Activated CD8-positive, alpha-beta memory T cell treated with anti-CD3 and anti-CD28 coated beads for 1 hour (primary cell): ENCODE measurements around the gene CCDC86.

Source experiments
- DNase-seq, 2 donors: peaks; one replicate each; pipeline ENCODE4 v3.0.0-alpha.2; 2020; ENCODE audit warnings: low read depth in 1 of 2; ENCODE audit errors: extremely low read depth in 1 of 2

CCDC86 gene

GRCh38 chr11:60852117-60852981, 10.4 kb downstream of the CCDC86 start:
- DNase-seq, result no peak

GRCh38 chr11:60852982-60853950, 11.4 kb downstream of the CCDC86 start:
- DNase-seq, result no peak

- no peak for DNase-seq
Measured at GRCh38 chr11:60854140-60854846, 12.4 kb downstream of the CCDC86 start.

- DNase-seq, result no peak
Measured at GRCh38 chr11:60854847-60855725, 13.2 kb downstream of the CCDC86 start.

GRCh38 chr11:60855726-60856633, 14.1 kb downstream of the CCDC86 start, which contains the start of gene PTGDR2:
Gene PTGDR2 (minus strand): TSS chr11:60855950. CDS start chr11:60853722, 2,228 bp downstream.
- DNase-seq, result no peak

- DNase-seq, result no peak
Measured at GRCh38 chr11:60857378-60858232, 15.7 kb downstream of the CCDC86 start.

GRCh38 chr11:60858236-60858635, 16.3 kb downstream of the CCDC86 start:
- no peak for DNase-seq

- DNase-seq, result no peak
Measured at GRCh38 chr11:60858731-60859464, 17.0 kb downstream of the CCDC86 start.

DNA sequence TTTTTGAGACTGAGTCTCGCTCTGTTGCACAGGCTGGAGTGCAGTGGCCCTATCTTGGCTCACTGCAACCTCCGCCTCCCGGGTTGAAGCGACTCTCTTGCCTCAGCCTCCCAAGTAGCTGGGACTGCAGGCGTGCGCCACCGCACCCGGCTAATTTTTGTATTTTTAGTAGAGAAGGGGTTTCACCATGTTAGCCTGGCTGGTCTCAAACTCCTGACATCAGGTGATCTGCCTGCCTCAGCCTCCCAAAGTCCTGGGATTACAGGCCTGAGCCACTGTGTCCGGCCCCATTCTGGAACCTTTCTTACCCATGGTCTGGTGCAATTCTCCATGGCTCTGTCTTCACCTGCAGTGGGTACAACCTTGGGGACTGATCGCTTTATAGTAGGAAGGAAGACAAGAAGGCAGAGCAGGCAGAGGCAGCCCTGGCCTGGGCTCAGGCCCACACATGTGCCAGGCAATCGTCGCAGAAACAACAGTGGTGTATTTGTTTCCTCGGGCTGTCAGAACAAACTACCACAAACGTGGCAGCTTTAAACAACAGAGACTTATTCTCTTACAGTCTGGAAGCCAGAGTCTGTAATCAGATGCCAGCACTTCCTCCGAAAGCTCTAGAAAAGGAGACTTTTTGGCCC, 17.8 kb downstream of the CCDC86 start:
- DNase-seq, result no peak

DNA sequence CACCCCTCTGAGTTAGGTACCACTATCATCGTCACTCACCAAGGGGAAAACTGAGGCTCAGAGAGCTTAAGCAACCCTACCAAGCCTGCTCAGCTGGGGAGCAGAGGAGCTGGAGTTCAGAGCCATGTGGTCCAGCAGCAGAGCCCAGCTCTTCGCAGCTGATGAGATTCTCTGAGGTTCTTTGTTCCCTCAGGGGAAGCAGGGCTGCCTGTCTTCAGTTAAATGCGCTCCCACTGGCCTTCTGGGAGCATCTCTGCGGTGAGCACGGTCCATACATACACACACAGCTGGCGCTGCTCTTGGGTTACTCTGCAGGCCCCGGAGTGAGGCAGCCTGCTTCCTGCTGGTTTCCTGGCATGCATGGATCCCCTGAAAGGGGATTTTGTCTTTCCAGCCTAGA, 19.0 kb downstream of the CCDC86 start:
- no peak for DNase-seq

GRCh38 chr11:60862171-60862570, 20.3 kb downstream of the CCDC86 start:
- DNase-seq, result no peak

DNA sequence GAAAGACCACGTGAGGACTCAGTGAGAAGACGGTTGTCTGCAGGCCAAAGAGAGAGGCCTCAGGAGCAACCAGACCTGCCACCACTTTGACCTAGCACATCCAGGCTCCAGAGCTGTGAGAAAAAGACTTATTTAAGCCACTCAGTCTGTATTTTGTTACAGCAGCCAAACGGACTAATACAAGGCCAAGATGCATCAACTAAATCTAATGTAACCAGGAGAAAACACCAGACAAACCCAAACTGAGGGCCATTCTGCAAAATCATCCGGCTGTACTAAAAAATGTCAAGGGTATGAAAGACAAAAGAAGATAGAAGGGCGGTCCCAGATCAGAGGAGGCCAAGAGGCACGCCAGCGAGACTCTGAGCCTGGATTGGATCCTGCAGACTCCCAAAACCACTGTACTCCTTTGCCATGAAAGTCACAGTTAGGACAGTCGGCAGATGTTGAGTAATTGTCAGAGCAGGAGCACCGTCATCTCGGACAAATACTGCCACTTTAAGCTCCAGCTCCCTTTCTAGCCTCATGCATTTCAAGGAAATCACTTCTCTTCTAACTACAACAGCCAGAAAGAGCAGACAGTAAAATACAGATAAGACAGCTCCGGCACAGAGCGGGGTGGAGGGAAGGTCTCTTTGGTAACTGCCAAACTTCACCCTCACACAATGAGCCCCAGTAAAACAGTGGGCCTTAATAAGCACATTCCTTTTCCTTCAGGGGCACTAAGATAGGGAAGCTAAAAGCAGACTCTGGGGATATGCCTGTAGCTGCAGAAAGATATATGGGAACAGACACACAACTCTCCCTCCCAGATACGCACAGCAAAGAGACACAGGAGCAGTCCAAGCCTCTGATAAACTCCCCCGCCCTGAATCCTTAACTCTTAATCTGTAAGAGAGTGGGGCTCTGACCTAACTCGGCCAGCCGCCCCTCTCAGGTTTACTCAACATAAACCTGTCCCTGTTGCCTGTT, 21.9 kb downstream of the CCDC86 start:
- no peak for DNase-seq

GRCh38 chr11:60864856-60865513, 23.1 kb downstream of the CCDC86 start:
- no peak for DNase-seq

GRCh38 chr11:60866911-60867870, 25.3 kb downstream of the CCDC86 start, which contains the start of gene ZP1:
Gene ZP1 (plus strand): TSS chr11:60867542. CDS start chr11:60867562, 20 bp downstream.
- no peak for DNase-seq
